Glutamatergic neuron (in vitro differentiated cells): Measurements from ENCODE around the gene CD34. TPM values are rescaled to one million over a fixed set of nuclear protein-coding genes. Genes with fewer than 3 reads are reported as not detected.

ENCODE experiments used
- DNase-seq: peaks from one replicate; pipeline ENCODE4 v3.0.0; 2022
- H3K27ac Mint-ChIP-seq: one replicate; pipeline ENCODE4 v1.8.0; 2020; ENCODE audit warnings: mild to moderate bottlenecking, mixed read lengths, inconsistent platforms; ENCODE audit not compliant: unreplicated experiment
- H3K27me3 Mint-ChIP-seq: one replicate; pipeline ENCODE4 v1.8.0; 2020; ENCODE audit warnings: mild to moderate bottlenecking, moderate library complexity, mixed read lengths, inconsistent platforms; ENCODE audit not compliant: unreplicated experiment
- H3K36me3 Mint-ChIP-seq: one replicate; pipeline ENCODE4 v1.8.0; 2020; ENCODE audit warnings: mild to moderate bottlenecking, mixed read lengths, inconsistent platforms; ENCODE audit not compliant: unreplicated experiment
- H3K4me1 Mint-ChIP-seq: one replicate; pipeline ENCODE4 v1.8.0; 2020; ENCODE audit warnings: mild to moderate bottlenecking, low read depth, mixed read lengths, inconsistent platforms; ENCODE audit not compliant: unreplicated experiment
- H3K4me3 Mint-ChIP-seq: one replicate; pipeline ENCODE4 v1.8.0; 2020; ENCODE audit warnings: mild to moderate bottlenecking, mixed read lengths, inconsistent platforms; ENCODE audit not compliant: unreplicated experiment
- H3K9me3 Mint-ChIP-seq: one replicate; pipeline ENCODE4 v1.8.0; 2020; ENCODE audit warnings: mild to moderate bottlenecking, moderate library complexity, mixed read lengths, inconsistent platforms; ENCODE audit not compliant: unreplicated experiment
- total RNA-seq: library from RNA; stranded (reverse); fragmentation: NEBNext Ultra II Directional; extraction: Animal tissue kit (Norgen Biotek cat#: 25700); gene quantifications from one replicate; pipeline ENCODE4 v1.2.1, GENCODE V29; 2021; ENCODE audit not compliant: unreplicated experiment
- TF ChIP-seq, protein P1 (sequence below): fragments of 200-600 bp; sonication (generic); IDR thresholded peaks from one replicate; pipeline ENCODE4 v1.5.0; 2021; ENCODE audit not compliant: partially characterized antibody, unreplicated experiment

The CD34 gene
- total RNA-seq, 1 donor from 2014 or later = 0.20 TPM

GRCh38 chr1:207856276-207857023, 54.5 kb downstream of the CD34 start:
- Mint-ChIP-seq H3K4me3 (no peak overlapping the region), H3K4me1 (peaks cover 3% of the 10 kb centered on the region), H3K27ac (no peak overlapping the region), H3K27me3 (peaks cover 2% of the 10 kb centered on the region), H3K36me3 (no peaks in the 10 kb centered on the region), H3K9me3 (no peaks in the 10 kb centered on the region)
- DNase-seq = no peak
- TF ChIP-seq, protein P1, sequence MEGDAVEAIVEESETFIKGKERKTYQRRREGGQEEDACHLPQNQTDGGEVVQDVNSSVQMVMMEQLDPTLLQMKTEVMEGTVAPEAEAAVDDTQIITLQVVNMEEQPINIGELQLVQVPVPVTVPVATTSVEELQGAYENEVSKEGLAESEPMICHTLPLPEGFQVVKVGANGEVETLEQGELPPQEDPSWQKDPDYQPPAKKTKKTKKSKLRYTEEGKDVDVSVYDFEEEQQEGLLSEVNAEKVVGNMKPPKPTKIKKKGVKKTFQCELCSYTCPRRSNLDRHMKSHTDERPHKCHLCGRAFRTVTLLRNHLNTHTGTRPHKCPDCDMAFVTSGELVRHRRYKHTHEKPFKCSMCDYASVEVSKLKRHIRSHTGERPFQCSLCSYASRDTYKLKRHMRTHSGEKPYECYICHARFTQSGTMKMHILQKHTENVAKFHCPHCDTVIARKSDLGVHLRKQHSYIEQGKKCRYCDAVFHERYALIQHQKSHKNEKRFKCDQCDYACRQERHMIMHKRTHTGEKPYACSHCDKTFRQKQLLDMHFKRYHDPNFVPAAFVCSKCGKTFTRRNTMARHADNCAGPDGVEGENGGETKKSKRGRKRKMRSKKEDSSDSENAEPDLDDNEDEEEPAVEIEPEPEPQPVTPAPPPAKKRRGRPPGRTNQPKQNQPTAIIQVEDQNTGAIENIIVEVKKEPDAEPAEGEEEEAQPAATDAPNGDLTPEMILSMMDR = no peak

GRCh38 chr1:207854001-207854400, 56.9 kb downstream of the CD34 start:
- H3K9me3 Mint-ChIP-seq = no peaks in the 10 kb centered on the region
- TF ChIP-seq, protein P1 = no peak
- H3K27me3 Mint-ChIP-seq = peaks cover 2% of the 10 kb centered on the region
- no peak for DNase-seq
- H3K4me1 Mint-ChIP-seq = peaks cover 3% of the 10 kb centered on the region
- H3K4me3 Mint-ChIP-seq = no peak overlapping the region
- H3K36me3 Mint-ChIP-seq = no peaks in the 10 kb centered on the region
- H3K27ac Mint-ChIP-seq = no peak overlapping the region

- Mint-ChIP-seq H3K4me3 (no peak overlapping the region), H3K27ac (no peak overlapping the region), H3K4me1 (peaks cover 3% of the 10 kb centered on the region), H3K27me3 (peaks cover 2% of the 10 kb centered on the region), H3K36me3 (no peaks in the 10 kb centered on the region), H3K9me3 (no peaks in the 10 kb centered on the region)
- TF ChIP-seq, protein P1 = no peak
- no peak for DNase-seq
These were observed 57.6 kb downstream of the CD34 start for GRCh38 chr1:207853372-207853757.

DNA sequence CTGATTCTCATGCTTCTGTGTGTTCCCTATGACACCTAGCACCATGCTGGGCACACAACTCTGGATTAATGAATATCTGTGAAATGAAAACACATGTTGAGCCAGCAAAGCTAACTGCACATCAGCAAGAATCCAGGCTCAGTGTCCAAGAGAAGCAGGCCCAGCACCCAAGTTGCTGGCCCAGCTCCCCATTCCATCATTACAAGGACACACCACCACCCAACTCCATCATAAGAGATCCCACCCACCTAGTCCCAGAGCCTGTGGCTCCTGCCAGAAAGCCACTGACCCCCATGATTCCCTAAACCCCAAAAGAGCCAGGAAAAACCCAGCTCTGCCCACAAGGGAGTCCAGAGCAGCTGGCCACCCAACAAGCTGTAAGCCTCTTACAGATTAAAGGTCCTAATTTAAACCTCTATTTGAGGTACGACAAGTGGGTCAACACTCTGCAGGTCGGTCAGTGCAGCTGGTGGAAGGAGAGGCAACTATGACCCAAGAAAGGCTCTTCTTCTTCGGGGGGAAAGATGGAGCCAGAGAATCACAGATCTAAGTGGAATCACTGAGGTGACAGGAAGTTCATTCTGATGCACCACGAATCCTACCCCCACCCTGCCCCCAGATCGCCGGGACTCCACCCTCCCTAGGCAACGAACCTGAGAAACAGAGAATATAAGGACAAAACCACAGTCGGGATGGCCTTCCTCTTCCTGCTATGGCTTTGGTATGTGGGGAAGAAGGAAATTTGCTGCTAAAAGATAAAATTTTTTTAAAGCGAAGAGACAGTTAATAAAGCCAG, 58.2 kb downstream of the CD34 start:
- H3K4me1 Mint-ChIP-seq = peaks cover 3% of the 10 kb centered on the region
- no peak for DNase-seq
- TF ChIP-seq, protein P1 = no peak
- peaks cover 2% of the 10 kb centered on the region for H3K27me3 Mint-ChIP-seq
- no peak overlapping the region for H3K27ac Mint-ChIP-seq
- no peaks in the 10 kb centered on the region for H3K9me3 Mint-ChIP-seq
- H3K4me3 Mint-ChIP-seq = no peak overlapping the region
- no peaks in the 10 kb centered on the region for H3K36me3 Mint-ChIP-seq

DNA sequence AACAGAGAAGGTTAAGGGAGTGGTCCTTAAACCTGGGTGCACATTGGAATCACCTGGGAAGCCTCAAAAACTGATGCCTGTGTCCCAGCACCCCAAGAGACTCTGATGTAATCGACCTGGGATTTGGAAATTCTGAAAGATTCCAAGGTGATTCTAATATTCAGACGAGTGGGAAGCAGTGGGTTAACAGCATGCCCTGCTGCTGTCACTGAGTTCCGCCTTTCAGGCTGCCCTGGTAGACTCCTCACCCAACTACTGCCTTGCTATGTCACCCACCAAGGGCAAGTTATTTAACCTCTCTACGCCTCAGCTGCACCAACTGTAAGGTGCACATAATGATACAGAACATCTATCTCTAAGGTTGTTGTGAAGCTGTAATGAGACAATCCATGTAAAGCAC, 59.2 kb downstream of the CD34 start:
- no peaks in the 10 kb centered on the region for H3K9me3 Mint-ChIP-seq
- H3K27me3 Mint-ChIP-seq = peaks cover 2% of the 10 kb centered on the region
- TF ChIP-seq, protein P1 = no peak
- DNase-seq = no peak
- peaks cover 3% of the 10 kb centered on the region for H3K4me1 Mint-ChIP-seq
- no peak overlapping the region for H3K4me3 Mint-ChIP-seq
- no peak overlapping the region for H3K27ac Mint-ChIP-seq
- no peaks in the 10 kb centered on the region for H3K36me3 Mint-ChIP-seq
